Activated CD4-positive, CD25-positive, alpha-beta regulatory T cell (primary cell): ENCODE measurements around the gene SLC27A2.

Source experiments
- DNase-seq, 4 experiments: peaks; one replicate each; lab custom pipeline; 2025; lab: John Stamatoyannopoulos, UW

SLC27A2 gene

GRCh38 chr15:50190723-50191122, 8.7 kb downstream of the SLC27A2 start:
- no peak for DNase-seq

GRCh38 chr15:50192164-50192563, 10.2 kb downstream of the SLC27A2 start:
- DNase-seq: no peak

GRCh38 chr15:50192926-50193620, 11.1 kb downstream of the SLC27A2 start:
- DNase-seq: no peak

DNA sequence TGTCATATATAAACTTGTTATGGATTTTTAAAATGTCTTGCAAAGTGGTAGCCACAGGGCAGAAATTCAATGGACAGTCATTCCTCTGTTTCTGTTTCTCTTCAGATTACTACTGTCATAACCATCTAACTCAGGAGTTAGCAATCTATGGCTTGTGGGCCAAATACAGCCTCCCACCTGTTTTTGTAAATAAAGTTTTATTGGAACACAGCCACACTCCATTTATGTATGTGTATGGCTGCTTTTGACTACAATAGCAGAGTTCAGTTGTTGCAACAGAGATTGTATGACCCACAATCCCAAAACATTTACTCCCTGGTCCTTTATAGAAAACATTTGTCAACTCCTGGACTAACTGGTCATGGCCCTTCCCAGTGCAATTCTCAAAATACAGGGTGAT, 20.0 kb downstream of the SLC27A2 start:
- no peak for DNase-seq

GRCh38 chr15:50206020-50206419, 24.0 kb downstream of the SLC27A2 start:
- DNase-seq: no peak

GRCh38 chr15:50209809-50210208, 27.8 kb downstream of the SLC27A2 start:
- no peak for DNase-seq

GRCh38 chr15:50210462-50211157, 28.6 kb downstream of the SLC27A2 start:
- no peak for DNase-seq

- DNase-seq: no peak
Measured at GRCh38 chr15:50218291-50218690, 36.3 kb downstream of the SLC27A2 start.

DNA sequence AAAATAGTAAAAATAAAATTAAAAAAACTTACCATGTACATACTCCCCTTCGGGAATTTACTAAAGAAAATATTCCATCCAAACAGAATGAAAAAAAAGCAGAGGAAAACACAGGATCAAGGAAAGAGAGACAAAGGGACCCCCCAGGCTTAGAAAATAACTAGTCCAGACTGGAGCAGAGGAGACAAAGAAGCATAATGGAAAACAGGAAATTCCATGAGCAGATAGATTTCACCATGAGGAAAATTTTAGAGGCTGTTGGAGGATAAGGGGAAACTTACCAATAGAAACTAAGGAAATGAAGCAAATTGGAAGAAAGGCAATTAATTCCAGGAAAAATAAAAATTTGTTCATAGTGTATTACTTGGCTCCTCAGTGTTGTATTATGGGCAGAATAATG, 36.7 kb downstream of the SLC27A2 start:
- DNase-seq: no peak

GRCh38 chr15:50219820-50220219, 37.8 kb downstream of the SLC27A2 start:
- DNase-seq: no peak

GRCh38 chr15:50222181-50222580, 40.2 kb downstream of the SLC27A2 start:
- DNase-seq: no peak

DNA sequence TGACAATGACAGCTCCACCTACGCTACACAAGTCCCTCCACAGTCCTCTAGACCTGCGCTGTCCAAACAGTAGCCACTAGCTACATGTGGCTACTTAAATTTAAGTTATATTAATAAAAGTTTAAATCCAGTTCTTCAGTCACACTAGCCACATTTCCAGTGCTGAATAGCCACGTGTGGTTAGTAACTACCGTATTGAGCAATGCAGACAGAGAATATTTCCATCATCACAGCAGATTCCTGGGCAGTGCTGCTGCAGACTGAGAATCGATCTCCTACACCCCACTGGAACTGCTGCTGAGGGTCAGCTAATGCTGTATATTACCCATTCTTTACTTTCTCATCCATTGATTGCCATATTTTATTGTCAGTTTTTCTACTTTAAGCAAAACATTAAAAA, 42.6 kb downstream of the SLC27A2 start:
- no peak for DNase-seq

DNA sequence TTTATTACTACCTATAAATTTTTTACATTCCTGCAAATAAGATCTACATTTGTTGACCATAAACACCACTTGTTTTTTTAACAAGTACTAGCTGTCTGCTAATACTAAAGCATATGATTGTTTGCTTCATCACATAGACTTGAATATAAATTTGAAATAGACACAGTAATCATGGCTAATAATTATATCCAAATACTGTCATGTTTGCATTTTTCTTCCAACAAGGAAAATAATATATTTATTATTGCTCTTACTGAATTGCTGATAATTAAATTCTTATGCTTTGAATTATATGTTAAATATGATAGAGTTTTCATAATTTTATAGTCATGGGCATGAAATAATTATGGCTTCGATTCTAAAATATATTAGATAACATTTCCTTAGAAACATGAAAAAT, 43.1 kb downstream of the SLC27A2 start:
- no peak for DNase-seq

GRCh38 chr15:50225938-50226337, 43.9 kb downstream of the SLC27A2 start:
- DNase-seq: no peak

GRCh38 chr15:50227076-50227475, 45.1 kb downstream of the SLC27A2 start:
- no peak for DNase-seq

DNA sequence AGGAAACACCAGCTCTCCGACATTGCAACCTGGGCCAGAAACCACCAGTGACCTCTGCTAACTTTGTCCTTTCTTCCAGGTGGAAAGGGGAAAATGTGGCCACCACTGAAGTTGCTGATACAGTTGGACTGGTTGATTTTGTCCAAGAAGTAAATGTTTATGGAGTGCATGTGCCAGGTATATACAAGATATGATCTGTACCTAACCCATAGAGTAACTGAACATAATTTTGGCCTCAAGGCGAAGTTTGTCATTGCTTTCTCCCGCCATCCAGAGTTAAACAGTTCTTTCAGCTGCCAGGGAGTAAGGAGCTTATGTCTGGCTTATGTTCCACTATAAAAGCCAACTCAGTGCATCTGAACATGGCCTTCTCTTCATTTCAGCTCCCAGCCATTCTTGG, 46.9 kb downstream of the SLC27A2 start:
- no peak for DNase-seq

DNA sequence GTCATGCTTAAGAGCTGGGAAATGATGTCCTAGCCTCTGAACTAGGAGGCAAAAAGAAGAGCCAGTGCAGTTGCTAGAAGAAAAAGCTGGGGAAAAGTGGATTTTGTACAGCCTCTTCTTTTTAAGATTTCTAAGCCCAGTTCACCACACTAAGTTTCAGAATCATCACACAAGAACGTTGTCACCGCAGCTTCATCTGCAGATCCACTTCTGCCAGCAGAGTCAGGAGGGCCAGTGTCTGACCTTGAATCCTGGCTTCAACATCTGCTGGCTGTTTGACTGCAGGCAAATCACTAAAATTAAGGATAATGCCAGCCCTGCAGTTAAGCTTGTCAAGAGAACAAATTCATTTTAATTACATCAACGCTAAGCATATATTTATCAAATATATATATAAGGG, 47.3 kb downstream of the SLC27A2 start:
- DNase-seq: no peak

- DNase-seq: no peak
Measured at GRCh38 chr15:50231761-50232160, 49.8 kb downstream of the SLC27A2 start.

DNA sequence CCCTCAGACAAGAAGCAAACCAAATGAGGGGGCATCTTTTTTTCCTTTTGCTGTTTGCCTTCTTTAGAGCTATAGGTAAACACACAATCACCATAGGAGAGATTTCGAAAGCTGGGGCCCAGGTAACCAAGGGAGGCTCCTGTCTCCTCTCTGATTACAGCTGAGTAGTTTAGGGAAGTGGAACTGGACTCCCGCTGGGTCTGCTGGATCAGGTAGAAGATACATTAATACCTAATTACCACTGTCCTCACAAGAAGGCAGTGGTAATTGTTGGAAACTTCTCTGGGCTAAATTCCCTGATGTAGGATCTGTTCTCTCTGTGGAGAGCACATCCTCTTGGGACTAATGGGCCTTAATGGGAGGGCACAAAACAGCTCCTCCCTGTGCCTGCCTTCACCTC, 50.8 kb downstream of the SLC27A2 start:
- no peak for DNase-seq

DNA sequence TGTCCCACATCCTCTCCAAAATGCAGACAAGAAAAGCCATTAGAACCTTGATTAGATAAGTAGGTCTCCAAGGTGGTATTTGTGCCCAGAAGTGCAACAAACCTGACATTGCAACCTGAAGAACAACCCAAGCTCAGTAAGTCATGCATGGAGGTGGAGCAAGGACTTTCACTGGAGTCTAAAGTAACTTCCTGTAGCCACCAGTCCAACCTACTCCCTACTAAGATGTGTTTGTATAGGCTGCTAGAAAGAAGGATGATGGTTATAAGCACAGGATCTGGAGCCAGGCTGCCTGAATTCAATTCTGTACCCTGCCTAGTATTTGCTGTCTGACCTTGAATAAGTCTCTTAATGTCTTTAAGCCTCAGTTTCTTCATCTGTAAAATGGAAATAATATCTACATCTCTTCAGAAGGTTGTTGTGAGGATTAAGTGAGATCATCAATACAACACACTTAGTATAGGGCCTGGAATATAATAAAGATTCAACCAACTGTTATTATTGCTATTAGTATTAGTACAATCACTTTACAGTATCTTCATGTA, 51.3 kb downstream of the SLC27A2 start:
- DNase-seq: no peak

DNA sequence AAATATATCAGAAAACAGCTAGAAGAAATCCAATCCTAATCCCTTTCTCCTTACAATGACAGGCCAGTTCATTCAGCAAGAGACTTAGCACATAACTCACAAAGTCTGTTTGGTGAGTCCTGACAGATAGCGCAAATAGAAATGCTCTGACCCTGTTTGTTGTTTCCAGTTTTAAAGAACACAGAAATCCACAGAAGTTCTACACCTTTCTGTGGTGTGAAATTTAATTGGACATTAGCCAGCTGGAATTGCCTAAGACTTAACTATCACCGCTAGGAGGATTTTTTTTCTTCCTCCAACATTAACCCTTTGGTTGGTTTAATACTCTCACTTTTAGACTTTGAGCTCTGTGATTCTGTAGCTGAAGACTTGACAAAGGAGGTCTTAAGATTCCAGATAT, 52.8 kb downstream of the SLC27A2 start:
- DNase-seq: no peak

- no peak for DNase-seq
Measured at GRCh38 chr15:50235794-50236193, 53.8 kb downstream of the SLC27A2 start.

GRCh38 chr15:50236433-50236832, 54.4 kb downstream of the SLC27A2 start:
- no peak for DNase-seq

DNA sequence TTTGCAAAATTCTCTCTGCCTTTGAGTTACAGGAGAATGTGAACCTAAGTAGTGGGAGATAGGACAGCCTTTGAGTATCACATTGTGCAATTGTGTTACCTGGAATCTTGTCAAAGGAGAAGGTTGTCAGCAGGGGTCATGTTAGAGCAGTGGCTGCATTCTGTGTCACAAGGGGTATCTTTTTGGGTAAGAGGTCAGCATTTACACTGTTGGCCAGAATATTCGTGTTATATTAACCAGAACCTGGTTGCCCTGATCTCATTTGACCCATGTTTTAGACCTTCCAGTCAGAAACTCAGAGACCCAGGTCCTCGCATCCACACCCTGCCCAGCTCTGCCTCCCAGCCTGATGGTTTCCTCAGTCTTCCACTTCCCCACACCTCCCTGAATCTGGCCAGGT, 56.3 kb downstream of the SLC27A2 start:
- DNase-seq: no peak
